GM12865 (cell line): ENCODE data around the gene TEX14.
A peak's percentile ranks its signal among the peaks of the same experiment; 100 is the strongest.

ENCODE experiments used
- DNase-seq: peaks from one replicate; pipeline ENCODE4 v3.0.0; 2010; ENCODE audit warnings: low read depth
- H3K4me3 ChIP-seq: 2 replicates; pipeline ENCODE4 v1.5.1; 2011; ENCODE audit warnings: mild to moderate bottlenecking, low read depth, low read length, control low read depth
- CTCF ChIP-seq: IDR thresholded peaks from 2 replicates; pipeline ENCODE4 v1.5.1; 2011; ENCODE audit warnings: low read length, control low read depth, low read depth, inconsistent platforms; ENCODE audit not compliant: insufficient read depth; ENCODE audit errors: missing control alignments

The TEX14 gene

GRCh38 chr17:58529275-58529674, 162.6 kb downstream of the TEX14 start:
- no peak for DNase-seq
- TF ChIP-seq CTCF = no peak

GRCh38 chr17:58528443-58528842, 163.4 kb downstream of the TEX14 start:
- DNase-seq = no peak
- no peak overlapping the region for H3K4me3 ChIP-seq
- no peak for TF ChIP-seq CTCF

More at GRCh38 chr17:58529275-58529674, 162.6 kb downstream of the TEX14 start:
- H3K4me3 ChIP-seq = no peak overlapping the region

GRCh38 chr17:58527949-58528348, 163.9 kb downstream of the TEX14 start:
- TF ChIP-seq CTCF = no peak
- no peak for DNase-seq

GRCh38 chr17:58527306-58527705, 164.5 kb downstream of the TEX14 start:
- peak; percentile 20 for DNase-seq
- H3K4me3 ChIP-seq = no peak overlapping the region
- peak; percentile 28 for TF ChIP-seq CTCF

More at GRCh38 chr17:58527949-58528348, 163.9 kb downstream of the TEX14 start:
- no peak overlapping the region for H3K4me3 ChIP-seq

- no peak for DNase-seq
- H3K4me3 ChIP-seq = no peak overlapping the region
- TF ChIP-seq CTCF = no peak
Observed at GRCh38 chr17:58525239-58525638, 166.6 kb downstream of the TEX14 start.

GRCh38 chr17:58521680-58522079, 170.2 kb downstream of the TEX14 start:
- no peak for TF ChIP-seq CTCF
- DNase-seq = no peak
- no peak overlapping the region for H3K4me3 ChIP-seq

GRCh38 chr17:58520843-58521430, 170.9 kb downstream of the TEX14 start:
- peak; percentile 67 for DNase-seq
- no peak overlapping the region for H3K4me3 ChIP-seq
- TF ChIP-seq CTCF = peak; percentile 53
